K562 treated with DMSO at 1 percent for 48 hours (cell line): Measurements from ENCODE around the gene TAMALIN. TPM values are rescaled to one million over a fixed set of nuclear protein-coding genes. Genes with fewer than 3 reads are reported as not detected.

Experiments
- total RNA-seq: library from RNA; unstranded; fragments of 300-600 nt; gene quantifications from 2 replicates; pipeline ENCODE4 v1.2.3, GENCODE V29; 2022; ENCODE audit warnings: low replicate concordance; ENCODE audit errors: extremely low read depth

TAMALIN gene
- not detected in 2 replicates for total RNA-seq

DNA sequence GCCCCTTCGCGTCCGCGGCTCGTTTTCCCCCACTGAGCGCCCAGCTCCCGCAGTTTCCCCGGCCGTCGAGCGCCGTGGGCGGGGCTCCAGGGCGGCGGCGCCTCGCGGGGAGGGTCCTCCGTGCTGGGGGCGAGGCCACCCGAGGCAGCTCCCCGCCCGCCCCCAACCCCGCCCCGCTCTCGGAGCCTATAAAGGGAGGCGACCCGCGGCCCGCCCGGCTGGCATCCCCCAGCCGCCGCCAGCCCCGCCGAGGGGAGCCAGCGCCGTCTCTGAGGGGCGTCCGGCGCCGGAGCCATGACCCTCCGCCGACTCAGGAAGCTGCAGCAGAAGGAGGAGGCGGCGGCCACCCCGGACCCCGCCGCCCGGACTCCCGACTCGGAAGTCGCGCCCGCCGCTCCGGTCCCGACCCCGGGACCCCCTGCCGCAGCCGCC, at the start of gene TAMALIN:
TAMALIN (plus strand) TSS at position 221 of the 432 bp plus-strand sequence; CDS start at position 295, 74 bp downstream.

DNA sequence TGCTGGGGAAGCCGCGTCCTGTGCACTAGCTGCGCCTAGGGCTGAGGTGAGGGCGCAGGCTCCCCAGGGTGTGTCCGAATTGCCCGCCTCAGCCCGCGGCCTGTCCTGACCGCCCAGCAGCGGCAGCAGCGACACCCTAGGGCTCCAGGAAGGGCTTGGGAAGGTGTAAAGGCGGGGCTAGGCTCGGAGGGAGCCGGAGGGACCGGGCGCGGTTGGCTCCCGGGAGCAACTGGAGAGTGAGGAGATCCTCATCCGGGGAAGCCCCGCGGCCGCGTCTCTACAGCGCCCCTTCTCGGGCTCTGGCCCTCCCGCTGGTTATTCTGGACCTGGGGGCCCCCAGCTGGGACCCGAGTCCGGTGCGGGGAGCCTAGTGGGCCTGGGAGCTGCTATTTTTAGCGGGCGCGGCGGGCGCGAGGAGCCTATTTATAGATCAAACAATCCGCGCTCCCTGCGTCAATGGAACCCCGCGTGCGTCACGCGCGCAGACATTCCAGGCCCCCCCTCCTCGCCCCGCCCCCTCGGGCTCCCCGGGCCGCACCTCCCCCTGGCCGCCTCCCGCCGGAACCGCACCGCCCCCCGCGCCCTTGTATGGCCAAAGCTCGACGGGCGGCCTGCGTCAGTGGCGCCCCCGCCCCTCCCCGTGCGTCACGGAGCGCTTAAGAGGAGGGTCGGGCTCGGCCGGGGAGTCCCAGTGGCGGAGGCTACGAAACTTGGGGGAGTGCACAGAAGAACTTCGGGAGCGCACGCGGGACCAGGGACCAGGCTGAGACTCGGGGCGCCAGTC, 44.2 kb downstream of the TAMALIN start, which contains the start of gene NR4A1:
NR4A1 (plus strand) TSS at position 685 of the 784 bp plus-strand sequence. CDS start 2,887 bp downstream, outside the sequence.

Other genes with a start within 250 kb of the TAMALIN start
- not detected in 2 replicates for gene FIGNL2, start 158.2 kb upstream of the TAMALIN start, total RNA-seq
- gene ANKRD33, start 118.8 kb upstream of the TAMALIN start, total RNA-seq: not detected in 2 replicates
- gene ACVRL1, start 99.4 kb upstream of the TAMALIN start, total RNA-seq: not detected in 2 replicates
- gene ACVR1B, start 55.2 kb upstream of the TAMALIN start, total RNA-seq: not detected in 2 replicates
- not detected in 2 replicates for gene NR4A1, start 44.5 kb downstream of the TAMALIN start, total RNA-seq
- gene ATG101, start 63.0 kb downstream of the TAMALIN start, total RNA-seq: not detected in 2 replicates
- not detected in 2 replicates for gene SMIM41, start 72.8 kb downstream of the TAMALIN start, total RNA-seq
- gene KRT80, start 185.1 kb downstream of the TAMALIN start, total RNA-seq: not detected in 2 replicates
- gene KRT7, start 226.3 kb downstream of the TAMALIN start, total RNA-seq: not detected in 2 replicates